Measurements from ENCODE around the gene RPGRIP1L.

RPGRIP1L gene

GRCh38 chr16:53600616-53601015 lies 103.0 kb downstream of the RPGRIP1L start:
- no peak for DNase-seq (ENCODE audit: low read depth, low spot score)

- no peak for DNase-seq (ENCODE audit: low read depth, low spot score)
Measured at GRCh38 chr16:53600126-53600525, 103.5 kb downstream of the RPGRIP1L start.

GRCh38 chr16:53599548-53599947 lies 104.1 kb downstream of the RPGRIP1L start:
- DNase-seq (ENCODE audit: low read depth, low spot score), result no peak

GRCh38 chr16:53598511-53599275 lies 105.0 kb downstream of the RPGRIP1L start:
- DNase-seq (ENCODE audit: low read depth, low spot score), result no peak

DNA sequence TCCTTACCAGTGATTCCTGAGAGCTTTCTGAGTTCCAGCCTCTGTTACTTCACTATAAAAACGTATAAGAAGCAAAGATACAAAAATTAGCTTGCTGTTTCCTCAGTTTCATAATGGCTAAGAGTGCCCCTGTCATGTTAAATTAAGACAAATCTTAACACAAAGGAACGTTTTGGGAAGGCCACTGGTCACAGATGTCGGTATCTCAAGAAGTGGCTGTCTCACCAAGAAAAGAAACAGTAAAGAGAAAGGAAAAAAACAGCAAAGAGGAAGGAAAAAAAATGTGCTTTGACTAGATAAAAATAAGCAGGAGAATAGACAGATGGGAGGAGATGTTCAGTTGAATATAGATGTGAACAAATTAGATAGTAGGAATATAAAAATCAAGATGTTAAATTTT lies 105.9 kb downstream of the RPGRIP1L start:
- no peak for DNase-seq (ENCODE audit: low read depth, low spot score)

GRCh38 chr16:53588081-53588648 lies 115.5 kb downstream of the RPGRIP1L start:
- DNase-seq (ENCODE audit: low read depth, low spot score), result no peak

DNA sequence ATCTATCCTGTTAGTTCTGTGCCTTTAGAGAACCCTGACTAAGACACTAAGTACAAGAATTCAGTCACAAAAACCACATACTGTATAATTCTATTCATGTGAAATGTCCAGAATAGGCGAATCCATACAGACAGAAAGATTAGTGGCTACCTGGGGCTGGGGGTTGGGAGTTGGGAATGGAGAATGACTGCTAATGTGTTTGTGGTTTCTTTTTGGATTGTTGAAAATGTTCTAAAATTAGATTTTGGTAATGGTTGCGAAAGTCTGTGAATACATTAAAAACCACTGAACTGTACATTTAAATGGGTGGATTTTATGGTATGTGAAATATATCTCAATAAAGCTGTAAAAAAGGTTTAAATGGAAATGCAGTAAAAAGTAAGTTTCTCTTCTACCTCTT lies 120.3 kb downstream of the RPGRIP1L start:
- DNase-seq (ENCODE audit: low read depth, low spot score), result no peak

DNA sequence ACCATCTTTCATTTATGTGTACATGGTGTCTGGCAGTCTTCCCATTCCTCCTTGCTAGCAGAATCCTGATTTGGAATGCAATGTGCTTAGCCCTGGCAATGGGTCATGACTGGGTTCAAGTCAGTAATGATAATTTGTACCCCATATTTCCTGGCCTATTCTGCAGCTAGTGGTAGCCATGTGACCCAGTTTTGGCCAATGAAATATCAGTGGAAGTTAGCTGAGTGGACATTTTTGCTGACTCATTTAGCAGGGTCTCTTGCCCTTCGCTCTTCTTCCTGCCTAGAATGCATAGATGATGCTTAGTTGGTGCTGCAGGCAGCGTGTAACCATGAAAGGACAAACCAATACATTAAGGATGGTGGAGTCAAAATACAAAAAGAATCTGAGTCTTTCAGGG lies 121.9 kb downstream of the RPGRIP1L start:
- DNase-seq (ENCODE audit: low read depth, low spot score), result no peak

DNA sequence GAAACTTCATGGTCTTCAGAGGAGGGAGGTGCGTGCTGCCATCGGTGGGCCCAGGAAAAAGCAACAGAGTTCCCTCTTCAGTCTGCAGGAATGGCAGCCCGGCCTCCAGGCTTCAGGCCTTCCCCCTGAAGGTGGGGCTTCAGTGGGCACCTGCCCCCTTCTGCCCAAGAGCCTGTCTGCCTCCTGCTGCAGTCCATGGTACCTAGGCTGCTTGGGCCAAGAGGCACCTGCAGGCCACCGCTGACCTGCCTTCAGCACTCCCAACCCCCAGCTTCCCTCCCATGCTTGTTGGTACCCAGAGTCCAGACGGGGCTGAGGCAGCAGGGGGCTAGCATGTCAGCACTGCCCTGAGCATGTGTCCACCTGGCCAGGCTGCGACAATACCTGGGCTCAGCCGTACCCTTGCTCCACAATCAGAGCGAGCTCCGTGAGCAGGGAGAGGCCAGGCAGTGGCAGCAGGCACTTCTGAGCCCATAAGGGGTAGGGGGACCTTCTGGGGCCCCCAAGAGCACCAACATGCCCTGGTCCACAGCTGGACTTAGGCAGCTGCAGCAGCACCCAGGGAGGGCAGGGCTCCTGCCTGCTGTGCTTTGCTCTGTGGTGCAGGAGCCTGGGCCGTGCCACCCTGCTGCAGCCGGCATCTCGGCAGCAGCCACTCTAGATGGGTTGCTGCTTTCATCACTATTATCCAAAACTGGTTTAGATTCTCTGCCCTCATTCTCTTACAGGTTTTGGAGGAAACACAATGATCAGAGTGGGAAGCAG lies 123.4 kb downstream of the RPGRIP1L start:
- DNase-seq (ENCODE audit: low read depth, low spot score), result no peak

DNA sequence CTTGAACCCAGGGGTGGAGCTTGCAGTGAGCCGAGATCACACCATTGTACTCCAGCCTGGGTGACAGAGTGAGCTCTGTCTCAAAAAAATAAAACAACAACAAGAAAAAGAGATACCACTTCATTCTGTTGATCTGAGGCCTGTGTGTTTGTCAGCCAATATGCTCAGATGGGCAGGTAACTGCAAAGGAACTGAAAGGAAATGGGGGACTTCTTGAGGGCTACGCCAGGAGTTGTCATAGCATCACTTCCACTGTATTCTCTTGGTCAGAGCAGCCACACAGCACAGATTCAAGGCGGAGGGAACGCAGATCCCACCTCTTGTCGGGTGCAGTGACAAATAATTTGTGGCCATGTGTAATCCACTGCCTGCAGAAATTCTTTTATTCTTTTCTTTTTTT lies 126.8 kb downstream of the RPGRIP1L start:
- DNase-seq (ENCODE audit: low read depth, low spot score), result no peak

- no peak for DNase-seq (ENCODE audit: low read depth, low spot score)
Measured at GRCh38 chr16:53576210-53576609, 127.4 kb downstream of the RPGRIP1L start.

- DNase-seq (ENCODE audit: low read depth, low spot score), result no peak
Measured at GRCh38 chr16:53571763-53572162, 131.9 kb downstream of the RPGRIP1L start.

- no peak for DNase-seq (ENCODE audit: low read depth, low spot score)
Measured at GRCh38 chr16:53566552-53567245, 137.0 kb downstream of the RPGRIP1L start.

- no peak for DNase-seq (ENCODE audit: low read depth, low spot score)
Measured at GRCh38 chr16:53565296-53565863, 138.3 kb downstream of the RPGRIP1L start.

DNA sequence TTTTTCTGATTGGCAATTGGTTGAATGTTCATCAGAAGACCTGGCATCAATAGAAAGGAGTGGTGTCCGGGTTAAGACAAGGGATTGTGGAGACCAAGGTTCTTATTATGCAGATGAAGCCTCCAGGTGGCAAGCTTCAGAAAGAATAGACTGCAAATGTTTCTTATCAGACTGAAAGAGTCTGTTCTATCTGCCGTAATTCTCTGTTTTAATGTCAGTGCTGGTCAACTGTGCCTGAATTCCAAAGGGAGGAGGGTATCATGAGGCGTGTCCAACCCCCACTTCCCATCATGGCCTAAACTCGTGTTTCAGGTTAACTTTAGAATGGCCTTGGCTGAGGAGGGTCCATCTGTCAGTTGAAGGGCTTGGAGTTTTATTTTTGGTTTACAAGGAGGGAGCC lies 140.2 kb downstream of the RPGRIP1L start:
- DNase-seq (ENCODE audit: low read depth, low spot score), result no peak

DNA sequence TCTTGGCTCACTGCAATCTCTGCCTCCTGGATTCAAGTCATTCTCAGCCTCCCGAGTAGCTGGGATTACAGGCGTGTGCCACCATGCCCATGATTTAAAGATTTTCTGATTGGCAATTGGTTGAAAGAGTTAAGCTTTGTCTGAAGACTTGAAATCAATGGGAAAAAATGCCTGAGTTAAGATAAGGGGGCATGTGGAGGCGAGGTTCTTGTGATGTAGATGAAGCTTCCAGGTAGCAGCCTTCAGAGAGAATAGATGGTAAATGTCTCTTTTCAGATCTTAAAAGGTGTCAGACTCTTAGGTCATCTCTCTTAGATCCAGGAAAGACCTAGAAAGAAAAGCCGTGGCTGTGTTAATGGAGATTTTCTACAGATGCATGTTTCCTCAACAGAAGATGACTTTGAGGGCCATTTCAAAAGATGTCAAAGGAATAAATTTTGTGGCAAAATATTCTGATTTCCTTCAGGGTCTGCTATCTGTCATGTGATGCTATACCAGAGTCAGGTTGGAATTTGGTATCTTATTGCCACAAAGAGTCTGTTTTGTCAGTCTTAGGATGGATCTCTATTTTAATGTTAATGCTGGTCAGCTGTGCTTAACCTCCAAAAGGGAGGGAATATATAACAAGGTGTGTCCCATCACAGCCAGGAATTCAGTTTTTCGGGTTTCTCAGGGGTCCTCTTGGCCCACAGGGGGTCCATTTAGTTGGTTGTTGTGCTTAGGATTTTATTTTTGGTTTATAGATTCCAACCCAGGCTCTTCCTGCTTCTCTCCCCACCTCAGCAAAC lies 142.4 kb downstream of the RPGRIP1L start:
- no peak for DNase-seq (ENCODE audit: low read depth, low spot score)

DNA sequence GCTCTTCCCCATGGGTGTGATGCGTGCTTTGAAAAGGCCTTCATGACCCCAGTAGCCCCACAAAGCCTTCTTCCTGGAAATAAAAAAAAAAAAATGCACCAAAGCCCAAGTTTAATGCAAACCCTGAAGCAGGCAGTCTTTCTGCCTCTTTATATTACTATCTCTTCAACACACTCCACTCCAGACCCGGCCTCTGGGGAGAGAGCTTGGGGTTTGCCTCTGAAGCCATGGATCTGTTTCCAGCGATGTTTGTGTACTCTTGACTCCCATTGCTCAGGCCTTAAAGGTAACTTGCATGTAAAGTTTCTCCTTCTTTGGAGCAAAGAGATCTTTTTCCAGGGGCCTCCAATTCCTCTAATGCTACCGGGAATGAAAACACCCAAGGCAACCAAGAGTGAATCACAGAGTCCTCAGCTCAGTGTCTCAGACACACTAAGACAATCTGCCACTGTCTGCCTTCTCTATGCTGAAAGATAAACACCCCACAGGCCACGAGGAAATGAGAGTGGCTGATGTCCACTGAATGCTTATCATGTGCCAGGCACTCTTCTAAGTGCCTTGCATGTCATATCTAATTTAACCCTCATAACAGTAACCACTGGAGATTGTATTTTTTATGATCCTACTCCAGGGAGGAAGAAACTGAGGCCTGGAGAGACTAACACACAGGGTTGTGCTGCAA lies 144.2 kb downstream of the RPGRIP1L start:
- no peak for DNase-seq (ENCODE audit: low read depth, low spot score)

DNA sequence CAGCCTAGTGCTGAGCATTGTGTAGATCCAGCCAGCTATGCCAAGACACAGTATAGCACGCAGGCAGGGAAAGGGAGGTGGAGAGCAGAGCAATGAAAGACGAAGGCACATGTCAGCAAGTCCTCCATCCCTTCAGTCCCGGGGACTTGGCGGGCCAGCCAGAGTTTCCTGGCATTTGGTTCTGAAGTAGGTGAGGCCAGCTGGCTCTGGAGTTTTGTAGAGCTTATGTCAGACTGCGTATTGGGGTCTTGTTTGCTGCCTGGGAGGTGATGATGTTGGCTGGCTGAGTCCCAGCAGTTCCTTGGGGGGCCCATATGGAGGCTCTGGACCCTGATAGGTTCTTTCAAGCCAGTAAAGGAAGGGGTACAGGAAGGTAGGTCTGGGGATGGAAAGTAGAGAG lies 144.9 kb downstream of the RPGRIP1L start:
- DNase-seq (ENCODE audit: low read depth, low spot score), result no peak

- DNase-seq (ENCODE audit: low read depth, low spot score), result no peak
Measured at GRCh38 chr16:53556521-53556920, 147.1 kb downstream of the RPGRIP1L start.

DNA sequence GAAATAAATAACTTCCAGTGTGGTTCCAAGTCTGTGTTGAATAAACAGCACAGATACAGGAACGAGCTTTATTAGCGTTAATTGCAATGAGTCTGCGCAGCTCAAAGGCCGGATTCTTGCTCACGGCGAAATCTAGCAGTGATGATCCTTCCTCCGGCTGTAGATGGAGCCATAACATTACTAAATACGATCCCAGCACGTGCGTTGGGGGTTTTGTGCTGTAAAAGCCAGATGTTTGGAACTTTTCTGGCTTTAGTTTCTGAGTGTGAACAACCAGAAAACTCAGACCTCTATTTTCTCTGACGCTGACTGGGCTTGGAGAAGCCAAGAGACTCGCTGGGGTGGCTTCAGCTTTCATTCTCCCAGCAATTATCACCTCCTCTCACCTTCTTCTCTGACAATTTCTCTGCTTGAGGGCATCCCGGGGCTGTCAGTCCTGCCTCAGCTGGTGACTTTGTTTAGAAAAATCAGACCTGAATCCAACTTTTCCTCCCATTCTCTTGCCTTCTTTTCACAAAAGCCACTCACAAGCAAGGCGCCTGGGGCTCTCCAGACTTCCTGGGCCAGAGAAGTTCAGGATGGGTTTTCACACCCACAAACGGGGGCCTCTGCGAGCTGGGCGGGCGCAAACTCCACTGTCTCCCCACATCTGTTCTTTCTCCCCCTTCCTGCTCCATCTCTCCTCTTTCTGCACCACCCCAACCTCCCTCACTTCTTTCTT lies 153.5 kb downstream of the RPGRIP1L start:
- DNase-seq (ENCODE audit: low read depth, low spot score), result peak; percentile 67

Measured in brain pericyte (primary cell).